HEK293 (cell line): Measurements from ENCODE around the gene IFFO2.

Source experiments
- HOXC10 ChIP-seq: sonication (generic); formaldehyde crosslinking; IDR thresholded peaks from 2 replicates; pipeline ENCODE4 v1.8.1; 2023; ENCODE audit warnings: mild to moderate bottlenecking, missing genetic modification reagents
- KLF16 ChIP-seq: fragments of 450-650 bp; formaldehyde crosslinking; IDR thresholded peaks from 2 replicates; pipeline ENCODE4 v1.5.1; 2017; ENCODE audit warnings: missing biosample characterization, missing genetic modification characterization
- ZBTB8A ChIP-seq: fragments of 450-650 bp; formaldehyde crosslinking; IDR thresholded peaks from 2 replicates; pipeline ENCODE4 v1.5.1; 2016; ENCODE audit warnings: missing biosample characterization, missing genetic modification characterization
- ZNF121 ChIP-seq: fragments of 450-650 bp; formaldehyde crosslinking; IDR thresholded peaks from 2 replicates; pipeline ENCODE4 v1.5.1; 2016; ENCODE audit warnings: missing biosample characterization, missing genetic modification characterization
- ZNF133 ChIP-seq: fragments of 450-650 bp; formaldehyde crosslinking; IDR thresholded peaks from 2 replicates; pipeline ENCODE4 v1.5.1; 2016; ENCODE audit warnings: missing biosample characterization, missing genetic modification characterization
- ZNF302 ChIP-seq: fragments of 450-650 bp; formaldehyde crosslinking; IDR thresholded peaks from 2 replicates; pipeline ENCODE4 v1.5.1; 2016; ENCODE audit warnings: missing biosample characterization, missing genetic modification characterization, low read depth
- ZNF416 ChIP-seq: fragments of 450-650 bp; formaldehyde crosslinking; IDR thresholded peaks from 2 replicates; pipeline ENCODE4 v1.5.1; 2016; ENCODE audit warnings: missing biosample characterization, missing genetic modification characterization
- ZNF488 ChIP-seq: fragments of 450-650 bp; formaldehyde crosslinking; IDR thresholded peaks from 2 replicates; pipeline ENCODE4 v1.5.1; 2016; ENCODE audit warnings: missing biosample characterization, missing genetic modification characterization
- ZNF658 ChIP-seq: fragments of 450-650 bp; formaldehyde crosslinking; IDR thresholded peaks from 2 replicates; pipeline ENCODE4; 2016; ENCODE audit warnings: missing biosample characterization, missing genetic modification characterization
- TF ChIP-seq, protein P1 (sequence below): fragments of 450-650 bp; formaldehyde crosslinking; IDR thresholded peaks from 2 replicates; pipeline ENCODE4 v1.5.1; 2016; ENCODE audit warnings: missing biosample characterization, missing genetic modification characterization
- TF ChIP-seq, protein P2 (sequence below): fragments of 450-650 bp; formaldehyde crosslinking; IDR thresholded peaks from 2 replicates; pipeline ENCODE4 v1.5.1; 2017; ENCODE audit warnings: missing biosample characterization, missing genetic modification characterization
- TF ChIP-seq, protein P3 (sequence below): fragments of 450-650 bp; formaldehyde crosslinking; IDR thresholded peaks from 2 replicates; pipeline ENCODE4 v1.5.1; 2016; ENCODE audit warnings: missing biosample characterization, missing genetic modification characterization

GRCh38 chr1:18974005-18974404, 17.5 kb upstream of the IFFO2 start:
- TF ChIP-seq ZBTB8A (tag by site-specific recombination) (no peak), HOXC10 (no peak), ZNF302 (no peak), KLF16 (tag by site-specific recombination) (no peak), ZNF488 (no peak), ZNF416 (tag by site-specific recombination) (no peak), ZNF658 (no peak), ZNF133 (tag by site-specific recombination) (no peak), ZNF121 (no peak)
- TF ChIP-seq, protein P1, sequence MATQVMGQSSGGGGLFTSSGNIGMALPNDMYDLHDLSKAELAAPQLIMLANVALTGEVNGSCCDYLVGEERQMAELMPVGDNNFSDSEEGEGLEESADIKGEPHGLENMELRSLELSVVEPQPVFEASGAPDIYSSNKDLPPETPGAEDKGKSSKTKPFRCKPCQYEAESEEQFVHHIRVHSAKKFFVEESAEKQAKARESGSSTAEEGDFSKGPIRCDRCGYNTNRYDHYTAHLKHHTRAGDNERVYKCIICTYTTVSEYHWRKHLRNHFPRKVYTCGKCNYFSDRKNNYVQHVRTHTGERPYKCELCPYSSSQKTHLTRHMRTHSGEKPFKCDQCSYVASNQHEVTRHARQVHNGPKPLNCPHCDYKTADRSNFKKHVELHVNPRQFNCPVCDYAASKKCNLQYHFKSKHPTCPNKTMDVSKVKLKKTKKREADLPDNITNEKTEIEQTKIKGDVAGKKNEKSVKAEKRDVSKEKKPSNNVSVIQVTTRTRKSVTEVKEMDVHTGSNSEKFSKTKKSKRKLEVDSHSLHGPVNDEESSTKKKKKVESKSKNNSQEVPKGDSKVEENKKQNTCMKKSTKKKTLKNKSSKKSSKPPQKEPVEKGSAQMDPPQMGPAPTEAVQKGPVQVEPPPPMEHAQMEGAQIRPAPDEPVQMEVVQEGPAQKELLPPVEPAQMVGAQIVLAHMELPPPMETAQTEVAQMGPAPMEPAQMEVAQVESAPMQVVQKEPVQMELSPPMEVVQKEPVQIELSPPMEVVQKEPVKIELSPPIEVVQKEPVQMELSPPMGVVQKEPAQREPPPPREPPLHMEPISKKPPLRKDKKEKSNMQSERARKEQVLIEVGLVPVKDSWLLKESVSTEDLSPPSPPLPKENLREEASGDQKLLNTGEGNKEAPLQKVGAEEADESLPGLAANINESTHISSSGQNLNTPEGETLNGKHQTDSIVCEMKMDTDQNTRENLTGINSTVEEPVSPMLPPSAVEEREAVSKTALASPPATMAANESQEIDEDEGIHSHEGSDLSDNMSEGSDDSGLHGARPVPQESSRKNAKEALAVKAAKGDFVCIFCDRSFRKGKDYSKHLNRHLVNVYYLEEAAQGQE (tag by site-specific recombination) = no peak
- TF ChIP-seq, protein P2, sequence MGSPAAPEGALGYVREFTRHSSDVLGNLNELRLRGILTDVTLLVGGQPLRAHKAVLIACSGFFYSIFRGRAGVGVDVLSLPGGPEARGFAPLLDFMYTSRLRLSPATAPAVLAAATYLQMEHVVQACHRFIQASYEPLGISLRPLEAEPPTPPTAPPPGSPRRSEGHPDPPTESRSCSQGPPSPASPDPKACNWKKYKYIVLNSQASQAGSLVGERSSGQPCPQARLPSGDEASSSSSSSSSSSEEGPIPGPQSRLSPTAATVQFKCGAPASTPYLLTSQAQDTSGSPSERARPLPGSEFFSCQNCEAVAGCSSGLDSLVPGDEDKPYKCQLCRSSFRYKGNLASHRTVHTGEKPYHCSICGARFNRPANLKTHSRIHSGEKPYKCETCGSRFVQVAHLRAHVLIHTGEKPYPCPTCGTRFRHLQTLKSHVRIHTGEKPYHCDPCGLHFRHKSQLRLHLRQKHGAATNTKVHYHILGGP (tag by site-specific recombination) = no peak
- TF ChIP-seq, protein P3, sequence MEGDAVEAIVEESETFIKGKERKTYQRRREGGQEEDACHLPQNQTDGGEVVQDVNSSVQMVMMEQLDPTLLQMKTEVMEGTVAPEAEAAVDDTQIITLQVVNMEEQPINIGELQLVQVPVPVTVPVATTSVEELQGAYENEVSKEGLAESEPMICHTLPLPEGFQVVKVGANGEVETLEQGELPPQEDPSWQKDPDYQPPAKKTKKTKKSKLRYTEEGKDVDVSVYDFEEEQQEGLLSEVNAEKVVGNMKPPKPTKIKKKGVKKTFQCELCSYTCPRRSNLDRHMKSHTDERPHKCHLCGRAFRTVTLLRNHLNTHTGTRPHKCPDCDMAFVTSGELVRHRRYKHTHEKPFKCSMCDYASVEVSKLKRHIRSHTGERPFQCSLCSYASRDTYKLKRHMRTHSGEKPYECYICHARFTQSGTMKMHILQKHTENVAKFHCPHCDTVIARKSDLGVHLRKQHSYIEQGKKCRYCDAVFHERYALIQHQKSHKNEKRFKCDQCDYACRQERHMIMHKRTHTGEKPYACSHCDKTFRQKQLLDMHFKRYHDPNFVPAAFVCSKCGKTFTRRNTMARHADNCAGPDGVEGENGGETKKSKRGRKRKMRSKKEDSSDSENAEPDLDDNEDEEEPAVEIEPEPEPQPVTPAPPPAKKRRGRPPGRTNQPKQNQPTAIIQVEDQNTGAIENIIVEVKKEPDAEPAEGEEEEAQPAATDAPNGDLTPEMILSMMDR (tag by site-specific recombination) = no peak
